Measurements from ENCODE around the gene TCF7L2.

DNA sequence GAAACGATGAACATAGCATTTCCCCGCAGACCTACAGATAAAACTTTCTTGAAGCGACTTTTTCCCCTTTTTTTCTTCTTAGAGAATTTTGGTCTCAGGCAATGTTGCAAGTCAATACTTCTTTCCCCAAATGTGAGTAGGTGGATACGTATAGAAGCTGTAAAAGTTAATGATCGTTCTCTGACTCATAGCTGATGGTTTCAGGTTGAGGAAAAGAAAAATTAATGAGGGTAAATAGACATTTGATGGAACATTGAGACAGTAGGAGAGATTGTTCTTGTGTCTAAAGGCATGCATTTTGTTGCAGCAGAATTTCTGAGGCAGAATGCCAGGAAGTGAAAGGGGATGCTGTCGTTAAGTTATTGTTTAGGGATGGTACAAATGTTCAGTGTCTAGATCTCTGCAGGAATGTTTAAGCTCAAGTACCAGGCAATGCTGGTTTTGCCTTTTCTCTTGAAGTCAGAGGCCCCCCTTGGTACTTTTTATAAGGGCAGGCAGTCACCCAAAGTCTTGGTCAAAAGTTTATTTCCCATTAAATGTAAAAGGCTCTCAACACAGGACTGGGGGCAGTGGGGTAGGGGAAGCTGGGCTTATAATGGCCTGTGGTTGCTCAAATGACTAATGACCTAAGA is 9.3 kb downstream of the TCF7L2 start:
- TF ChIP-seq, protein P1, sequence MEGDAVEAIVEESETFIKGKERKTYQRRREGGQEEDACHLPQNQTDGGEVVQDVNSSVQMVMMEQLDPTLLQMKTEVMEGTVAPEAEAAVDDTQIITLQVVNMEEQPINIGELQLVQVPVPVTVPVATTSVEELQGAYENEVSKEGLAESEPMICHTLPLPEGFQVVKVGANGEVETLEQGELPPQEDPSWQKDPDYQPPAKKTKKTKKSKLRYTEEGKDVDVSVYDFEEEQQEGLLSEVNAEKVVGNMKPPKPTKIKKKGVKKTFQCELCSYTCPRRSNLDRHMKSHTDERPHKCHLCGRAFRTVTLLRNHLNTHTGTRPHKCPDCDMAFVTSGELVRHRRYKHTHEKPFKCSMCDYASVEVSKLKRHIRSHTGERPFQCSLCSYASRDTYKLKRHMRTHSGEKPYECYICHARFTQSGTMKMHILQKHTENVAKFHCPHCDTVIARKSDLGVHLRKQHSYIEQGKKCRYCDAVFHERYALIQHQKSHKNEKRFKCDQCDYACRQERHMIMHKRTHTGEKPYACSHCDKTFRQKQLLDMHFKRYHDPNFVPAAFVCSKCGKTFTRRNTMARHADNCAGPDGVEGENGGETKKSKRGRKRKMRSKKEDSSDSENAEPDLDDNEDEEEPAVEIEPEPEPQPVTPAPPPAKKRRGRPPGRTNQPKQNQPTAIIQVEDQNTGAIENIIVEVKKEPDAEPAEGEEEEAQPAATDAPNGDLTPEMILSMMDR (conservative IDR thresholded peaks at IDR 0.05): no peak
- TF ChIP-seq EZH2 (IDR thresholded peaks at IDR 0.05; ENCODE audit: low read depth): no peak
